Posterior vena cava (tissue), 2 donors: ENCODE measurements around the gene LCAT. TPM values are rescaled to one million over a fixed set of nuclear protein-coding genes. Genes with fewer than 3 reads are reported as not detected.

ENCODE experiments used
- DNase-seq: peaks from one replicate; pipeline ENCODE4 v3.0.0-alpha.2; 2020; ENCODE audit warnings: low spot score
- intact Hi-C, 2 donors: fragments of 100-400 bp; cut with DNase I; formaldehyde crosslinking; loops; one replicate each; pipeline versions ENCODE4 v1.14.1 to v1.14.2; 2022 to 2023
- total RNA-seq, 2 donors: library from RNA; stranded (reverse); fragmentation: NEBNext Ultra II Directional; extraction: Animal tissue kit (Norgen Biotek cat#: 25700); gene quantifications; one replicate each; pipeline ENCODE4 v1.2.1, GENCODE V29; 2021
- donor health status: DM: yes; HTN: yes; CAD: no.
- donor health status: DM: yes; HTN: yes; CAD: no.

LCAT gene
- total RNA-seq, 2 donors from 2014 or later: 19.2 to 29.8 TPM

DNA sequence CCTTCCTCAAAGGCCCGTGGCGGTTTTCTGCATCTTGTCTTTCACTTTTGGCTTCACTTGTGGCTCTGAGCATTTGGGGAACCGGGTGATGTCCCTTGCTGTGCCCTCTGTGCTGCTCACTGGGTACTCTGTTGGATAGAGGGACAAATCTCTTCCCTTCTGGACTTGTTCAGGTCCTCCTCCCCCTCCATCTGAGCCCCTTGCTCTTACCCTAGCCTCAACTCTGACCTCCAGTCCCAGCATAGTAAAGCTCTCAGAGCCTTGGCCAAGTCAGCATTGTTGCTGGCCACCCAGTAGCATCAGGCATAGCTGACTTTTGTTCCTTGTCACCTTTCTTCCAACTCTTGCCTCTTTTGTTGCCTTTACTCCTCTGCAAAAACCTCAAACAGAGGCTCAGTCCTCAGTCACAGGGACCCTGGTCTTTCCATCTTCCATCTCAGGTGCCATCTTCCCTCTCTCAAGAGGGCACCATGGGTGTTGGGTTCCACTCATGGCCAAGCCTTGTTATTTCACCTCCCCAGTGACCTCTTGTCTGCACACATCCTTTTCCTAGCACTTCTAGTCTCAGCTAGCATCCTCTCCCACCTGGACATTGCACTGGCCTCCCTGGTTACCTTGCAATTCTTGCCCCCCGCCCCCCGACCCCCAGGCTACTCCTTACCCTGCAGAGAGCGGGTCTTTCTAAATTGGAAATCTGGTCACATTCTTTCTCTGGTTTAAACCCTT lies 6.9 kb downstream of the LCAT start:
- no peak for DNase-seq
- intact Hi-C loops: no loop called here

DNA sequence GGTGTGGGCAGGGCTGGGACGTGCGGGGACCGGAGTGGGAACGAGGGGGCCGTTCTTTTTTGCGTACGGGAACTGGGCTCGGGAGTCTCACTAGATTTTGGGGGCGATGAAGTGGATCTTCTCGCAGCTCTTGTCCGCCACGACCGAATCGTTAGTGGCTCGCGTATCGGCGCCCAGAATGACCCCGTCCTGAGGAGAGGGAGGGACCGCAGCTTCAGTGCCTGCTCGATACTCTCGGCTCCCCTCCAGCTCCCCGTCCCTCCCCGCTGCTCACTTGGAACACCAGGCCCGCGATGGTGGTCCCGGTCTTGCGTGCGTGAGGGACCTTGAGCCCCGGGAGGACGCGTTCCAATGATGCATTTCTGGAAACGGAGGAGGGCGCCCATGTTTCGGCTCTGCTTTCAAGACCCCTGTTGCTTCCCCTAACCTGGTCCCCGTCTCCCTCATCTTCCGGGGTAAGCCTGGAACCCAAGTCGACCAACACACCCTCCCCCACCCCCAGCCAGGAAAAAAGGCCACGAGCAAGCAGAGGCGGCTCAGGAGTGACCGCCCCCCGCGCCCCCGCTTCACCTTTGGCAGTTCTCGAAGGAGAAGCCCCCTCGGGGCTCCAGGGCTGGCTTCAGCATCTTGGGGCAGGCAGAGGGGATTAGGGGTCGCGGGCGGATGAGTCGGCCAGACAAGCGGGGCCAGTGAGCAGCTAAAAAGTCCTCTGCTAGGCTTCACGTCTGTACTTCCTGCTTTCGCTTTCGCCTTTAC lies 7.6 kb downstream of the LCAT start, which contains the start of gene PSMB10:
PSMB10 (minus strand) TSS at position 727 of the 756 bp plus-strand sequence; CDS start at position 626, 101 bp downstream.
- intact Hi-C loops: no loop called here
- no peak for DNase-seq

DNA sequence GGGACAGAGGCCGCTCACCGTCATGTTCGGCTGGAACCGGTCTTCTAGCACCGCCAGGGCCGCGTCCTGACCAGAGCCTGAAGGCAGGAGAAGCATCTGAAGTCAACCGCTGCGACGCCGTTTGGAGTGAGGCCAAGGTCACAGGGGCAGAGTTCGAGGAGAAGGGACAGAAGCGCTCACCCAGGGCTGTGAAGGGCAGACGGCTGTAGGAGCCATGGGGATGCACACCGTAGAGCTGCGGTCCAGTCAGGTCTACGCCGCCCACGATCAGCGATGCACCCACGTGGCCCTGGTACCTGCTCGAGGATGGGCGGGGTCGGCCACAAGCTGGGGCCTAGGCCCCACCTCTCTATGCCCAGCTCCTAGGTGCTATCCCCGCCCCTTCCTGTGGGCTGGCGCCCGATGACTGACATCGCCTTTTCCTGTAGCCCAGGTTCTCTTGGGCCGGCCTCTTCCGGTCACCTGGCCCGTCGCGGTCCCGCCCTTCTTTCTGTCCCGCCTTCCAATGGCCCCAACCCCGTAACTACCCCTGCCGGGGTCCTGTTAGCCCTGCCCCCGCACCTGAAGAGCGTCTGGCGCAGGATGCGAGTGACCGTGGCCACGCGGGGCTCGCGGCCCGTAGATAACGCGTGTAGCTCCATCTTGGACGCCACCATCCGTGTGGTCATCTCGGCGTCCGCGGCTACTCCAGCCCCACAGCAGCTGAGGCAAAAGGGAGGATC lies 8.4 kb downstream of the LCAT start:
- intact Hi-C loops: no loop called here
- DNase-seq: peak; percentile 97

DNA sequence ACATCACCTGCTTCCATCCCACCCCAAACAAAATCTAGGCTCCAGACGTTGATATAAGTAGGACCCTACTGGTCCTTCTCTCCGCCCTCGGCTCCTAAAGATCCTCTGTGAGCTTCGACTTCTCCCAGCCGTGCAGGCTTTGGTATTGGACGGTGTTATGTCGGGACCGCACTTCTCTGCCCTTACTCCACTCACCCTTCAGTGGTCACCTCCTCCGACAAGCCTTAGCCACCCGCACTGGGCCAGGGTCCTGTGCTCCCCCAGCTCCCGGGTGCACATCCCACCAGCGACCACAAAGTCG lies 8.9 kb downstream of the LCAT start:
- intact Hi-C loops: no loop called here
- DNase-seq: no peak

DNA sequence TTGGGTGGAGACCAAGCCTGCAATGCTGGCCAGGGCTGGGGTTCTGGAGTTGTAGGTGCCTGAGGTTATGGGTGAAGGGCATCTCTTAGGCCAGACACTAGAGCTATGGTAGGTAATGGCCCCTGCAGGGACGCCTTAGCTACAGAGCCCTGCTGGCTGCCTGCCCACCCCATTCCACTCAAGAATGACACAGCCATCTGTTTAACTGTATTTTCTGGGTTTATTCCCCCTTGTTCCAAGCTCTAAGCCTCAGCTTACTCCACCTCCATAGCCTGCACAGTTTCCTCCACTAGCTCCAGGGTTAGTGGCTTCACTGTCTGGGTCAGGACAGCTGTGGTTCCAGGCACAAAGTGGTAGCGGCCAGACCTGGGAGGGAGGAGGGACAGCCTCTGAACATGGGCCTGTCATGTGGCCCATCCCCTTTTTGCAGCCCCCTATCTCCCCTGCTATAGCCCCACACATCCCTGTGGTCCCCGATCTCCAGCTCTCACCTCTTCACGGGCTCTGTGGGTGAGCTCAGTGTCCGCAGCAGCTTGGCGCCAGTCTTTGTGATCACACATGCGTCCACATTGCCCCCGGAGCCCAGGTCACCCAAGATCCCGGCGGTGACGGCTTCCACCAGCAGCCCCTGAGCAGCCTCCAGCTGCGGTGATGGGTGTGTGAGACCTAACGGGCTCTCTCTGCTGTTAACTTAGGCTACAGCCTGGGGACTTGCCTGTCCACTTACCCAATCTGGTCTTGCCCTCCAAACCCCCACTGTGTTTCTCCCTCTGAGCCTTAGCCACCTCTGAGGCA lies 9.4 kb downstream of the LCAT start:
- intact Hi-C loops: no loop called here
- DNase-seq: no peak

DNA sequence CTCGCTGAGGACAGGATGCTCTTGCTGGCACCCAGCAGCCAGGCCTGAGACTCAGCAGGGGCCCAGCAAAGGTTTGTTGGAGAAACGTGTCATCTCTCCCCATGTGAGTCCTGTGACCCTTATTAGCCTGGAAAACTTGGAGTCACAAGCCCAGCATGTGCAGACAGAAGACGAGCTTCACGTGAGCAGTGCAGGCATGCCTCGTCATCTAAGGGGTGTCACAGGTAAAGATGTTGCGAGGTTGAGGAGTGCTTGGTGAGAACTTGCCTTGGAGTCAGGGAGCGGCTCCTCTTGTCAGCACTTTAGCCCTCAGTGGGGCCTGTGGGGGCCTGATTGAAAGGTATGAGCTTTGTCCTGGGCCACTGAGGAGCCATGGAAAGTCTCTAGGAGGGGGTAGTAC lies 10.1 kb downstream of the LCAT start:
- intact Hi-C loops: no loop called here
- no peak for DNase-seq

DNA sequence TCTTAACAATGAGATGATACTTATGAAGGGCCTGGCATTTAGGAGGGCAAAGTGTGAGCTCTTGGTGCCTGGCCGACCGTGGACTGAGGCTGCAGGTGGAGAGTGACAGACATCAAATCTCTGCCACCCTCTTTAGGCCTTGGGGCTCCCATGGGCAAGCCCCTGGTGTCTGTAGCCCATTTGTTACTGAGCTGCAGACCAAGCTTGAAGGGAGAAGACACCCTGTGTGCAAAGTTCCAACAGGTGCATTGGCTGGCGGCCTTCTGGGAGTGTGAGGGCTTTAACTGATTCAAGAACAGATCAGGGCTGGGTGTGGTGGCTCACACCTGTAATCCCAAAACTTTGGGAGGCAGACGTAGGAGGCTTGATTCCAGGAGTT lies 11.5 kb downstream of the LCAT start:
- intact Hi-C loops: no loop called here
- DNase-seq: no peak

DNA sequence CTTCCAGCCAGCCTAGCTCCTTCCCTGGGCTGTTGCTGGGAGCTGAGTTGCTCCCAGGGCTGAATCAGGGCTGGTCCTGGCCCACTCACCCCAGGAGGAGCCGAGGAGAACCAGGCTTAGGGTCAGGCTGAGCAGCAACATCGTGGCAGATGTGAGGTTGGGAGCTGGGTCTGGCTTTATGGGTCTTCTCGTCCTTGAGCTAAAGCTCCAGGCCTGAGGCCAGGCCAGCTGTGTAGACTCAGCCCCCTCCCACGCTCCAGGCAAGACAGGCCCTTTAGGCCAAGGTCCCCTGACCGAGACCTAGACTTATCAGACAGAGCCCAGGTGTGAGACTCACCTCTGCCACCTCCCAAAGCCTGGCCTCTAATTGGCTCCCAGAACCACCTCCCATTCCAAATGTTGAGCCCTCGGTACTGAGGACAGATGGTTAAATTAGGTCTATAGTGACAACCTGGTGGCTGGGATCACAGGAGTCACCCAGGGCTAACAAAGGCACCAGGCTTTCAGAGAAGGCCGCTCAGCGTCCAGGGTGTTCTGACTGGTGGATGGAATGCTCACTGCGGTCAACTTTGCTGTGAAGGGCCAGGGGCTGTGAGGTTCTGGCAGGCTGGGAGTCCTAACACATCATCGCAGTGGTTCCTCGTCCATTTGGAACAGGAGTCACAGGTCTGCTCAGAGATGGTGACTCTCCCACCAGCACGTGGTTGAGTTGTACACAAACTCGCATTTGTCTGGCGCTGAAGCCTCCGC lies 12.0 kb downstream of the LCAT start, which contains the start of gene CTRL:
CTRL (minus strand) TSS at position 151 of the 750 bp plus-strand sequence; CDS start at position 141, 10 bp downstream.
- intact Hi-C loops: no loop called here
- no peak for DNase-seq

DNA sequence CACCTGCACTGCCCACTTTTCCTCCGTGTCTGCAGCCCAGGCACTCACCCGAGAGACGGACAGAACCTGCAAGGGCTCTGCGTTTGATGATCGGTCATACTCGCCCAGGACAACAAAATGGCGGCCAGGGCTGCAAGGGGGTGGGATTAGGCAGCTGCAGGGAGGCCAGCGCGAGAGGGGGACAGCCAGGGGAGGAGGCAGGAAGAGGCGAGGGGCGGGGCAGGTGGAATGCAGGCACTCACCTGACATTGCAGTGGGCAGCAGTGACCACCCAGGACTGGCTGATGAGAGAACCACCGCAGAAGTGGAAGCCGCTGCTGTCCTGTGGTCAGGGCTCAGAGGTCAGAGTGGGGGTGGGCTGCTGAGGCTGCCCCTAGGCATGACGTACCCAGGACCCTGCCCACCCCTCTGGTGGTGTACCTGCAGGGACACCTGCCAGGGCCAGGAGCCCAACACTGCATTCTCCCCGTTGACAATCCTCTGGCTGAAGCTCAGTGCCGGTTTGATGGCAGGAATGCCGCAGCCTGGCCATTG lies 13.2 kb downstream of the LCAT start:
- intact Hi-C loops: no loop called here
- no peak for DNase-seq

DNA sequence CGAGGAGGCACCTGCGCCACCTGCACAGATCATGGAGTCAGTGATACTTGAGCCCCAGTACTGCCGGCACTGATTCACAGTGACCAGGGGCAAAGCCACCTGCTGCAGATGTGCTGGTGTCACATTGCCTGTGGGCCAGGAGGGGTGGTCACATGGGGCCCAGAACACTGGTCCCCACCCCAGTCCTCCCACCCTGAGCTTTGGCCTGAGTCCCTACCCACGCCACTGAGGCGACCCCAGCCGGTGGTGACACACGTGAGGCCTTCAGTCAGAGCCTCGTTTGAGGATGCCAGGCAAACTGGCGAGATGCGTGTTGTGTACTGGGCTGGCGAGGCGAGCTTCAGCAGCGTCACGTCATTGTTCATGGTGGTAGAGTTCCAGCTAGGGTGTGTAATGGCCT lies 13.7 kb downstream of the LCAT start:
- DNase-seq: no peak
- intact Hi-C loops: no loop called here

DNA sequence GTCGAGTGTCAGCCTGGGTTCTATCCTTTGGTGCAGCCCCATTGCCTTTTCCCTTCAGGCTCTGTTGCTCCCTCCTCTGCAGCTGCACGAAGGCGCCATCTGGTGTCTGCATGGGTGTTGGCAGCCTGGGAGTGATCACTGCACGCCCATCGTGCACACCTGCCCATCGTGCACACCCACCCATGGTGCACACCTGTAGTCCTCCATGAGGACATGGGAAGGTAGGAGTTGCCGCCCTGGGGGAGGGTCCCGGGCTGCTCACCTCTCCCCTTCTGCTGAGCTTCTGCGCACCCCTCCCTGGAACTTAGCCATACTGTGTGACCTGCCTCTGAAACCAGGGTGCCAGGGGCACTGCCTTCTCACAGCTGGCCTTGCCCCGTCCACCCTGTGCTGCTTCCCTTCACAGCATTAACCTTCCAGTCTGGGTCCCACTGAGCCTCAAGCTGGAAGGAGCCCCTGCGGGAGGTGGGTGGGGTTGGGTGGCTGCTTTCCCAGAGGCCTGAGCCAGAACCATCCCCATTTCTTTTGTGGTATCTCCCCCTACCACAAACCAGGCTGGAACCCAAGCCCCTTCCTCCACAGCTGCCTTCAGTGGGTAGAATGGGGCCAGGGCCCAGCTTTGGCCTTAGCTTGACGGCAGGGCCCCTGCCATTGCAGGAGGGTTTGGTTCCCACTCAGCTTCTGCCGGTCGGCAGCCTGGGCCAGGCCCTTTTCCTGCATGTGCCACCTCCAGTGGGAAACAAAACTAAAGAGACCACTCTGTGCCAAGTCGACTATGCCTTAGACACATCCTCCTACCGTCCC lies 15.2 kb downstream of the LCAT start:
- DNase-seq: peak; percentile 92
- intact Hi-C loops: loop anchor here (5.0 kb wide), 3 partner anchors 46 to 101 kb away; partner anchors contain the start of gene NRN1L (in 1 of the 2)

DNA sequence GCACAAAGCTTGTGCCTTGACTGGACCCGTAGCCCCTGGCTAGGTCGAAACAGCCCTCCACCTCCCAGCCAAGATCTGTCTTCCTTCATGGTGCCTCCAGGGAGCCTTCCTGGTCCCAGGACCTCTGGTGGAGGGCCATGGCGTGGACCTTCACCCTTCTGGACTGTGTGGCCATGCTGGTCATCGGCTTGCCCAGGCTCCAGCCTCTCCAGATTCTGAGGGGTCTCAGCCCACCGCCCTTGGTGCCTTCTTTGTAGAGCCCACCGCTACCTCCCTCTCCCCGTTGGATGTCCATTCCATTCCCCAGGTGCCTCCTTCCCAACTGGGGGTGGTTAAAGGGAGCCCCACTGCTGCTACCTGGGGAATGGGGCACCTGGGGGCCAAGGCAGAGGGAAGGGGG lies 15.8 kb downstream of the LCAT start:
- no peak for DNase-seq
- intact Hi-C loops: loop anchor here (5.0 kb wide), 3 partner anchors 46 to 101 kb away; partner anchors contain the start of gene NRN1L (in 1 of the 2)

DNA sequence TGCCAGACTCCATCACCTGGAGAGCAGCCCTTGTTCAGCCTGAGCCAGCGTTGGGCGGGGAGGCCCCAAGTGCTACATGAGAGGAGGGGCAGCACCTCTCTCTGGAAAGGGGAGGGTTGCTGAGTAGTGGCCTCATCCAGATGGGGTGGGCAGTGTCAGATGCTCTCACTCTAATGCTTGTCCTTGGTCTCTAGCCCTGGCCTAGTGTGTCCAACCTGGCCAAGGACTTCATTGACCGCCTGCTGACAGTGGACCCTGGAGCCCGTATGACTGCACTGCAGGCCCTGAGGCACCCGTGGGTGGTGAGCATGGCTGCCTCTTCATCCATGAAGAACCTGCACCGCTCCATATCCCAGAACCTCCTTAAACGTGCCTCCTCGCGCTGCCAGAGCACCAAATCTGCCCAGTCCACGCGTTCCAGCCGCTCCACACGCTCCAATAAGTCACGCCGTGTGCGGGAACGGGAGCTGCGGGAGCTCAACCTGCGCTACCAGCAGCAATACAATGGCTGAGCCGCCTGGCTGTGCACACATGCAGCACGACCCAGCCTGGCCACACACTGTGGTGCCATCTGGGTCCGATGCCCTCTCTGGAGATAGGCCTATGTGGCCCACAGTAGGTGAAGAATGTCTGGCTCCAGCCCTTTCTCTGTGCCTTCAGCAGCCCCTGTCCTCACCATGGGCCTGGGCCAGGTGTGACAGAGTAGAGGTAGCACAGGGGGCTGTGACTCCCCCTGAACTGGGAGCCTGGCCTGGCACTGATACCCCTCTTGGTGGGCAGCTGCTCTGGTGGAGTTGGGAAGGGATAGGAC lies 16.6 kb downstream of the LCAT start:
- intact Hi-C loops: loop anchor here (2.0 to 5.0 kb wide), 4 partner anchors 45 to 109 kb away; partner anchors contain the start of gene NRN1L (in 1 of the 2)
- DNase-seq: no peak

DNA sequence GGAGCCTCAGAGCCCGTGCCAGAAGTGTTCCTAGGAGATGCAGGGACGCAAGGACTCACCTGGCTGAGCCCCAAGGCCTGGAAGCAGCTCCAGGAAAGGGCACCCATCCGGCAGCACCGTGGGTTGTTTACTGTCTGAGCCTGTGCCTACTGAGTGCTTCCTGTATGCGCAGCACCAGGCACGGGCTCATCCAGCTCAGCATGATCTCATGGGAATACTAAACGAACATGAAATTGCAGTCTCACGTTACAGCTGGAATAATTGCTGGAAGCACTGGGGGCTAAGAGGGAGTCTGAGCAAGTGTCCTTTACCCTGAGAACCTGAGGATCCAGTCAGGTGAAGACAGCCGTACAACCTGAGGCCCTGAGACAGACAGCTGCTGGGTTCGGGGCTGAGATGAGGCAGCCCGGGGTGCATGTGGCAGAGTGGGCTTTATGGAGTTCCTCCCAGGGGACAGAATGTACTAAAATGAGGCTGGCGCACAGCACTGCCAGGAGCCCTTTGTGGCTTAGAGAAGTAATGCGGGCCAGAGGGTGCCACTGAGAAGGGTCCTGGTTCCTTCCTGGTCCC lies 17.7 kb downstream of the LCAT start:
- no peak for DNase-seq
- intact Hi-C loops: loop anchor here (2.0 to 5.0 kb wide), 4 partner anchors 44 to 107 kb away; partner anchors contain the start of gene NRN1L (in 1 of the 2)

DNA sequence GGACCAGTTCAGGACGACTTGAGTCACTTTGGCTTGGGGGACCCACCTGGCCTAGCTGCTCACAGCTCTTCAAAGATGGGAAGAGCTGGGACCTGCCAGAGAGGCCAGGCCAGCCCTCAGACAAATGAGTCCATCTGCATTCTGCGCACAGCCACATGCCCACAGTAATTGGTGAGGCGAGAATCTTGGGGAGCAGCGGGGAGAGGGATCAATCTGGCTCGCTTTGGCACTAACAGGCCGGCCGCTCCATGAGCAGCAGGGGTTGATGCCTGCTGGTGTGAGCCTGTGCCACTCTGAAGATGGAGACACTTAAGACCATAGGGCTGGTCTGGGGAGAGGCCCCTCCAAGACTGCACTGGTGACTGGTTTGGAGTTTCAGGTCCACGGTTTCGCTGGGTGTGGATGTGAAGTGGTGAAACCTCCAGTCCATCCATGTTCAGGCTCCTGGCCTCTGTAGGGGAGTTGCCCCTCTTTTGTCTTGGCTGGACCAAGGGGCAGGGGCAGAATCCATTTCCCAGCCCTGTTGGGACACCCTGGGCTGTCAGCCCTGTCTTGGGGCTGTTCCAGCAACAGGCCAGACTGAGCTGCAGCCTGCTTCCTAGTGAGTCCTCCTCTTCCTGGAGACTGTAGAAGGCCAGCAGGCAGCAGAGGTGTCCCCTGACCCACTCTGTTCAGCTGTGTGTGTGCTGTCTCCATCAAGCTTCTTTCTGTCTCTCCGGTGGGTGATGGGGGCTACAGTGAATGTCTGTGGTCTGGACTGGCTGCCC lies 19.6 kb downstream of the LCAT start:
- DNase-seq: no peak
- intact Hi-C loops: no loop called here
